HG02943 (cell line): Measurements from ENCODE around the gene DOK1.

ENCODE experiments used
- ATAC-seq: cut with Tn5 transposase; IDR thresholded peaks from one replicate; pipeline ENCODE4 v1.9.1; 2021; ENCODE audit warnings: mild to moderate bottlenecking, low read depth, moderate library complexity; ENCODE audit not compliant: unreplicated experiment

The DOK1 gene

DNA sequence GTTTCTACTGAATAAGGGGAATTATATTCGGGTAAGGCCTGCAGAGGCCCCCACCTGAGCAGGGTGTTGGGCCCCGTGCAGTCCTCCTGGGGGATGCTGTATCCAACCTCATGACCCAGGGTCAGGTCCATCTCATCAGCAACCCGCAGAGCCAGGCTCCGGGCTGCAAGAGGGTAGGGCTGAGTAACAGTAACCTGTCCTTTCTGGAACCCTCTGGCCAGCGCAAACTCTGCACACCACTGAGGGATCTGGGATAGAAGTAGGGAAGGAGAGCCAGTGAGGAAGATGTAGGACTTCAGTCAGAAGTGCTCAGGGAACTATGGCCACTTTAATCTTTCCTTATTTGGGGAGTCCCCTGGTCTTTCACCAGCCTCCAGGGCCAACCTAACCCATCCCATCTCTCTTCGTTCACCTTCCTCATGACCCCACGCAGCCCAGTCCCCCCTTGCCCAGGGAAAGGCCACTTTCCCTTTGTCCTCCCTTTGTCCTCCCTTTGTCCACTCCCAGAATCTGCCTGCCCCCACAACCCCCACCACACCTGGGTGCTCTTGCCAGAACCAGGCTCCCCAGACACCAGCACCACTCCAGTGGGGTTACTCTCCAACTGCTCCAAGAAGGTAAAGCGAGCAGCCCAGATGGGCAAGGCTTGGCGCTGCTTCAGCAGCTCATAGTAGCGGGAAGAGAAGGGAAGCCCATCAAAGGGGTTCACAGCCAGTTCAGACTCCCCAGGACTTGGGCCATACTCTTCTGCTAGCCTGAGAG lies 29.4 kb upstream of the DOK1 start:
- ATAC-seq = no peak

DNA sequence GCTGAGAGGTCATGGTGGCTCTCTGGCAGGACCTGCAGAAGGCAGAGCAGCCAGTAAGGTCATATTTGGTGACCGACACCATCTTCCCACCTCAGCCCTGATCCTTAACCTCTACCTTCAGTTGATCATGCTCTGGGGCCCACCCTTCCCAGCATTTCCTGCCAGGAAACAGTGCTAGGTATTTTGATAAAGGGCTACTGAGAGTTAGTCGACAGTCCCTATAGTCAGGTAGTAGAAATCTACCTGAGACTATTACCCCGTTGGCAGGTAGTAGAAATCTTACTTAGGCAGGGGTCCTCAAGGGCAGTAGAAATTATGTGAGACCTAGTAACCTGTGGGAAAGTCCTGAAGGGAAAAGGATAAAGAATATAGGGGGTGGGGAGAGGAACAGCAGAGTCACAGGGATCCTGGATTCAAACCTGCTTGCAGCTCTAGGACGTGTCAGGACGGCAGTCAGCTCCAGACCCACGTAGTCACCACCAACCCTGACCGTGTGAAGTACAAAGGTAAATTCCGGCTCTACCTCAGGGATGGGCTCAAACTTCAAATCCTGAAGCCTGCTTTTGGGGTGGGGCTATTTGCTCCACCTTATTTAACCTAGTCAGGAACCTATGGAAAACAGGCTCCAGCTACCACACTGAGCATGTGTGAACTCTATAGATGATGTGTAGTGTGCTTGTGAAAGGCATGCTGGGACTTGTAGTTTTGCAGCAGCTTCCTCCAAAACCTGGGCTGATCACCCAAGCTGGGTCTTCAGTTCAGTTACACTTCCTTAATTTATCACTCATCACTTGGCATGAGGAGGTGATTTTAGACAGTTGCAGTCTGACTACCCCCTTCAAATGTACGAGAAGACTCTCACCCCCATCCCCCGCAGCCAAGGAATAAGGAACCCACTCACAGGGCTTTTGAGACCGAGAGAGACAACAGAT lies 28.5 kb upstream of the DOK1 start, which contains the start of gene DQX1:
TSS of gene DQX1 (minus strand) at position 515 of the 932 bp plus-strand sequence. CDS start at position 13, 502 bp downstream.
- no peak for ATAC-seq

DNA sequence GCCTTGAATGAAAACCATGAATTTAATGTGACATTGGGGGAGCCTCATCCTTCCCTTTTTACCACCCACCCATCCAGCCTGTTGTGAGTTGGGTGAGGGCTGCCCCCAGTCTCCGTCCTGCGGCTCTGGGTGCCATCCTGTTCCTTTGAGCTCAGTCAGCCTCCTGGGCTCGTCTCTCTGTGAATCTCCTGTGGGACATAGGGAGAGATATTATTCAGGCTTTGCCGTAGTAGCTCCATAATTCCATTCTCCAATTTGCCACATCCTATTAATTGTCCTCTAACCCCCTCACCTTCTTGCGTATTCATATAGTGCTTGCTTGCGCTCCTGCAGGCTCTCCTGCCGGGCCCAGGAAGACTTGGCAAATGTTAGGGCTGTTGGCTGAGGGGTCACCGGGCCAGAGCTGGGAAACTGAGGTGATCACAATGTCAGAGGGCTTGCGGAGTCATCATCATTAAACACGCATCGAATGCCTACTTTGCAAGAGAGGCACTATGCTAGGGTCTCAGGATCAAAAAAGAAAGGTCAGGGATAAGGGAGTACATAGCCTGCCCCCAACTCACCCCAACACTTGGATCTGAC lies 27.8 kb upstream of the DOK1 start:
- no peak for ATAC-seq

GRCh38 chr2:74527741-74528140 lies 26.8 kb upstream of the DOK1 start:
- ATAC-seq = no peak

- ATAC-seq = peak; percentile 19
Observed at GRCh38 chr2:74528600-74529356, 25.7 kb upstream of the DOK1 start.

- ATAC-seq = peak; percentile 84
Observed at GRCh38 chr2:74529357-74530238, 24.9 kb upstream of the DOK1 start, which contains the start of the genes AUP1 and HTRA2. Gene AUP1 (minus strand): TSS chr2:74529706. CDS start chr2:74529629, 77 bp downstream. Gene HTRA2 (plus strand): TSS chr2:74529933. CDS start chr2:74530007, 74 bp downstream.

DNA sequence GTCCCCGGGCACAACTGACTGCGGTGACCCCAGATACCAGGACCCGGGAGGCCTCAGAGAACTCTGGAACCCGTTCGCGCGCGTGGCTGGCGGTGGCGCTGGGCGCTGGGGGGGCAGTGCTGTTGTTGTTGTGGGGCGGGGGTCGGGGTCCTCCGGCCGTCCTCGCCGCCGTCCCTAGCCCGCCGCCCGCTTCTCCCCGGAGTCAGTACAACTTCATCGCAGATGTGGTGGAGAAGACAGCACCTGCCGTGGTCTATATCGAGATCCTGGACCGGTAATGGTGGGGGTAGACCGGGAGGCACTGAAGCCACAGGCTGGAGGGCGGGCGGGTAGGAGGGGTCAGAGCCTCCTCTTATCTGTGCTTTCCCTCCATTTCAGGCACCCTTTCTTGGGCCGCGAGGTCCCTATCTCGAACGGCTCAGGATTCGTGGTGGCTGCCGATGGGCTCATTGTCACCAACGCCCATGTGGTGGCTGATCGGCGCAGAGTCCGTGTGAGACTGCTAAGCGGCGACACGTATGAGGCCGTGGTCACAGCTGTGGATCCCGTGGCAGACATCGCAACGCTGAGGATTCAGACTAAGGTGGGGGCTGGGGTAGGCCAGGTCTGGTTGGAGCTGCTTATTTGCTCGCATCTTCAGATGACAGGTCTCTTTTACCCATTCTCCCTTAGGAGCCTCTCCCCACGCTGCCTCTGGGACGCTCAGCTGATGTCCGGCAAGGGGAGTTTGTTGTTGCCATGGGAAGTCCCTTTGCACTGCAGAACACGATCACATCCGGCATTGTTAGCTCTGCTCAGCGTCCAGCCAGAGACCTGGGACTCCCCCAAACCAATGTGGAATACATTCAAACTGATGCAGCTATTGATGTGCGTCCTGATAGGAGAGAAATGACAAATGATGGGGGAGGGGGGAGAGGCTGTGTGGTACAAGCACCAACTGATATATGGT lies 24.0 kb upstream of the DOK1 start:
- ATAC-seq = no peak

GRCh38 chr2:74531666-74532065 lies 22.9 kb upstream of the DOK1 start:
- no peak for ATAC-seq

GRCh38 chr2:74532222-74532621 lies 22.3 kb upstream of the DOK1 start:
- no peak for ATAC-seq

- ATAC-seq = no peak
Observed at GRCh38 chr2:74533464-74533863, 21.1 kb upstream of the DOK1 start.

DNA sequence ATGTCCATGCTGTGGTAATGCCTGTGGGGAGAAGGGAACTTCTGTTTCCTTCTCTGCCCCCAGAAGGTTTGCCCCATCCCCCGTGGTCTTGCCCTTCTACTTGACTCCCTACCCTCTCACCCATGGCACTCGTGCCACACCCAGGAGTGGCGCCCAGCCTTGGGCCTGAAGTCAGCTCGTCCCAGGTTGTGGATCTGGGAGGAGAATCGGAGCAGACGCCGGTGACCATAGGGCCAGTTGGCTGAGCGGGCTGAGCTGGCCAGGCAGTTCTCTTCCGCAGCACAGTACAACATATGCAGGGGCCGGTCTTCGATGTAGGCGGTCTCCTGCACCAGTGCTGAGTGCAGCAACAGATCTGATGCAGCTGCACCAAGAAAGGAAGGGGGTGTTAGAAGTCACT lies 20.1 kb upstream of the DOK1 start:
- no peak for ATAC-seq

- ATAC-seq = no peak
Observed at GRCh38 chr2:74535440-74535965, 19.0 kb upstream of the DOK1 start.

DNA sequence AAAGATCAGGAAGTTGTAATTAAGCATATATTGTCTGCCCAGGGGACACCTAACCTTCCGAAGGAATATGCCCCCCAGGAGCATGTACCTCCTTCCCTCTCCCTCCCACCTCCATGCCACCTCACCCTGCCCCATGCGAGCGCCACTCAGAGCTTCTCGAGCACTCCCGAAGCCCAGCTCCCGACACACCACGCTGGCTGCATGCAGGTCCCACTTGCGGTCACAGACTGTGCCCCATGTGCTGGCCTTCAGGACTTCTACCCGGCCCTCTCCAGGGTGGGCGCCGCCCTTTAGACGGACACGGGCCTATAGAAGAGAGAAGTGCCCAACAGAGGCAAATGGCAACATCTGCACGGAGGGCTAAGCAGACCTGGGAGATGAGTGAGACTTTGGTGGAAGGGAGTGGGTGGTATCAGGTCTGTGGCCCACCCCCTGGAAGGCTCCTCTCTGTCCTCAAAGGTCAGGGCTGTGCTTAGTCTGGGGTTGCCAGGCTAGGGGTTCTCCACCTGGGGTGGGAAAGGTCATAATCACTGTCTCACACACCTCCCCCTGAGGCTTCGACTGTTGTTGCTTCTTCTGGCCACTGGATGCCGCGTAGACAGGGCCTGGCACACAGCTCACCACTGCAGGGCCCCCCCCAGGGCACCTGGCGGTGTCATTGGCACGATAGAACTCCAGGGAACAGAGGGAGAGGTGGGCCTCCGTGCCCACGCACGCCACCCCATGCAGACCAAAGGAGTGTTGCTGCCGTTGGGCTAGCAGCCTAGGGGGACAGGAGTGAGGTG lies 18.2 kb upstream of the DOK1 start:
- no peak for ATAC-seq

DNA sequence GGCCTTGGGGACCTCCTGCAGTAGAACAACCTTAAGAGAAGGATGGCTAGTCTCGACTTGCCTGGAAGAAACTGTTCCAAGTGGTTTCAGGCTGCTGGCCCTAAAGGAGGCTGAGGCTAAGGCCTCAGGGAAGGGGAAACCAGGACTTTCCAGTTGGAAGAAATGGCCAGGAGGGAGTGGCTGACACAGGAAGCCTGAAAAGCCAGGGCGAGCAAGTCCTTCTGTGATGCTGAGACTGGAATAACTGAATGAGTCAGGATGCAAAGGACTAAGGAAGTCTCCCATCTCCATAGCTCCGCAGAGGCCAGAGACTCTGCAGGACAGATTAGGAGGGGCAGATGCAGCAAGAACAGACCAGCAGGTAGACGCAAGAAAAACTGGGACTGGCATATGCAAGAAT lies 17.4 kb upstream of the DOK1 start:
- no peak for ATAC-seq

DNA sequence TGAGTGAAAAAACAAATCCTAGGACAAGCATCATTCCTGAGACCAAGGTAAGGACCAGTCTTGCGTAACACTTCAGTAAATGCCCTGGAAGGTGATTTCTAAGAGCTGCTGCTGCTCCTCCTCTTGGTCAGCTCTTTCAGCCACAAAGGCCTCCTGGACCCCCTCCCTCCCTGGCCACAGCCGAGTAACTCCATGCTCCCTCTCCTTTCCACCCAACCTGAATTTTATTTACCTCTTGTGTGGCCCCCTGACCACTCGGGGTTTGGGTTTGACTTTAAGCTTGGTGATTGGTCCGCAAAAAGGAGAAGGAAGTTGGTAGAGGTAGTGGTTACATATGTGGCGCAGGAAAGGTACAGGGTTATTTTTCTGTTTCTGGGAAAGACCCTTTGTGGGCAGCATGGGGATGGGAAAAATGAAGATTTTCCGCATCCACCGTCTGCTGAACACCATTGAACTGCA lies 15.6 kb upstream of the DOK1 start:
- ATAC-seq = no peak

- no peak for ATAC-seq
Observed at GRCh38 chr2:74540291-74540690, 14.2 kb upstream of the DOK1 start.

DNA sequence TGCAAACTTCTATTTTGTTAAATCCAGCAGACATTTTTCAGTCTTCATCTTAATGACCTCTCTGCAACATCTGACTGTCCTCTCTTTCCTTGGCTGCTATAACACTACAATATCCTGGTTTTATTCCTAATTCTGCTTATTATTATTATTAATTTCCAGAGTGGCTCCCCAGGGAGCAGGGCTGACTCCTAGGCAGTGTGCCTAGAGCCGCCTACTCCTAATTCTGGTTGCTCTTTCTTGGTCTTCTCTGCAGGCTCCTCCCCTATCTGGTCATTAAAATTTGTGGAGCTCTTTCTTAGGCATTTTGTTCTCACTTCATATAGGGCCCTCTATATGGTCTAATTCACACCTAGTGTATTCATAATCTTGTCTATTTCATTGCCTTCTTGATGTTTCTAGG lies 11.5 kb upstream of the DOK1 start:
- ATAC-seq = no peak
